Peyer's patch (tissue), 4 donors: ENCODE measurements around the gene RFC1.

Source experiments
- POLR2A ChIP-seq, 2 donors: fragments of 450-650 bp; IDR thresholded peaks; one replicate each; pipeline ENCODE4 v1.5.1; 2017; ENCODE audit warnings: antibody characterized with exemption in 2 of 2, mild to moderate bottlenecking in 2 of 2, moderate library complexity in 2 of 2
- TF ChIP-seq, protein P1 (sequence below), 6 experiments: fragments of 450-650 bp in 4 of 6; fragments of 200-600 bp in 2 of 6; sonication (generic) in 1 of 6; IDR thresholded peaks; one replicate each; pipeline ENCODE4 v1.5.1; 2017 to 2019; ENCODE audit warnings: antibody characterized with exemption in 6 of 6, mild to moderate bottlenecking in 3 of 6, moderate library complexity in 1 of 6

DNA sequence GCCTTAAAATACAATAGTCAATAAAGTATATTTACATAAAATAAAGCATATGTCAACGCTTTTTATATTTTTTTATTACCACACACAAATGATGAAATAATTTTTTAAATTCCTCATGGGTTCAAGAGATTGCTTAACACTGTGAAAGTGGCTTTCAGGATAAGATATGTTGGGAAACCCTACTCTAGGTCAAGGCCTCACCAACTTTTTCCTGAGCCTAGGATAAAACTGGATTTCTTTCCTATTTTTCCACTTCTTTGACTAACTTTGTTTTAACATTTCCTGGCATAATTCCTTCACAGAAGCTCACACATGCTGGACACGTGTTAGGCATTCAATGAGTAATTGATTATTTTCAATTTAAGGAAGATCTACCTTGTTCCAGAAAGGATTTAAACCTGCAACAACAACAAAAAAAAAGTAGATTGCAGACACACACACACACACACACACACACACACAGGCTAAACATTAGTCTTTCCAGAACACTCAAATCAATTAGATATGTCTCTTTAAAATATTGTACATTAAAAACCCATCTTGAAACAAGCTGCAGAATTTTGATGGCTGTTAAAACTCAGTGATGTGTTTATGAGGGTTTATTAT is 49.6 kb upstream of the RFC1 start:
- TF ChIP-seq, protein P1, sequence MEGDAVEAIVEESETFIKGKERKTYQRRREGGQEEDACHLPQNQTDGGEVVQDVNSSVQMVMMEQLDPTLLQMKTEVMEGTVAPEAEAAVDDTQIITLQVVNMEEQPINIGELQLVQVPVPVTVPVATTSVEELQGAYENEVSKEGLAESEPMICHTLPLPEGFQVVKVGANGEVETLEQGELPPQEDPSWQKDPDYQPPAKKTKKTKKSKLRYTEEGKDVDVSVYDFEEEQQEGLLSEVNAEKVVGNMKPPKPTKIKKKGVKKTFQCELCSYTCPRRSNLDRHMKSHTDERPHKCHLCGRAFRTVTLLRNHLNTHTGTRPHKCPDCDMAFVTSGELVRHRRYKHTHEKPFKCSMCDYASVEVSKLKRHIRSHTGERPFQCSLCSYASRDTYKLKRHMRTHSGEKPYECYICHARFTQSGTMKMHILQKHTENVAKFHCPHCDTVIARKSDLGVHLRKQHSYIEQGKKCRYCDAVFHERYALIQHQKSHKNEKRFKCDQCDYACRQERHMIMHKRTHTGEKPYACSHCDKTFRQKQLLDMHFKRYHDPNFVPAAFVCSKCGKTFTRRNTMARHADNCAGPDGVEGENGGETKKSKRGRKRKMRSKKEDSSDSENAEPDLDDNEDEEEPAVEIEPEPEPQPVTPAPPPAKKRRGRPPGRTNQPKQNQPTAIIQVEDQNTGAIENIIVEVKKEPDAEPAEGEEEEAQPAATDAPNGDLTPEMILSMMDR (IDR thresholded peaks at IDR 0.05), result no peak
- no peak for TF ChIP-seq POLR2A (IDR thresholded peaks at IDR 0.05)
